ENCODE data around the gene PFN1. TPM values are rescaled to one million over a fixed set of nuclear protein-coding genes. Genes with fewer than 3 reads are reported as not detected.
A peak's percentile ranks its signal among the peaks of the same experiment; 100 is the strongest.

PFN1 gene
- total and polyA plus RNA-seq, 9 of the 15 experiments (the other 6 are each of a cell fraction or from before 2014, with no cell fraction given), result 60.5 to 1,479 (median 456) TPM

DNA sequence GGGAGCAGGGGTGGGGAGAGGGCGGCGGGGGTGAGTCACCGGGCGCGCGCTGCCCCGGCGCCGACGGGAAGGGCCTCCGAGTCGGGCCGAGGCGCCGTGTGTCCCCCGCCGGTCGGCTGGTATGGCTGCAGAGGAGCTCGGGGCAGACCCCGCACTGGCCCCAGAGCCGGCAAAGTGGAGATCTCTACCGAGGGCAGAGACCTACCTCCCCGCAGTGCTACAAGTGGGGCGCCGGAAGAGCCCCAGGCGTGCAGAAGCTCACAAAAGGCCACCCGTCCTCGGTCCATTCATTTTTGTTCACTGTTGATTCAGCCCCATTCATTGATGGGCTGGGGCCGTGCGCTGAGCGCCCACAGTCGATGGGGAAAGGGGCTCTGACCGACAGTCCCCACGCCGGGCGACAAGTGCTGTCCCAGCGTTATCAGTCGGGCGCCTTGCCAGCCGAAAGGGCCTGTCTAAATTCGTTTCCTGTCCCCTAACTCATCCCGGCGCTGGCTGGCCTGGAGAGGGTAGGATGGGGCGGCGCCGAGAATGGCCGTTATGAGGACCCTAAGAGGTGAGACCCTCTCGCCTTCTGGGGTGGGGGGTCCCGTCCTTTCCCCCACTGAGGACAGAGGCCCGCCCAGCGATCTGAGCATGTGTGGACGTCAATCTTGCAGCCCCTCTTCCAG lies 1.9 kb upstream of the PFN1 start (continued):
- TF ChIP-seq, protein P1, sequence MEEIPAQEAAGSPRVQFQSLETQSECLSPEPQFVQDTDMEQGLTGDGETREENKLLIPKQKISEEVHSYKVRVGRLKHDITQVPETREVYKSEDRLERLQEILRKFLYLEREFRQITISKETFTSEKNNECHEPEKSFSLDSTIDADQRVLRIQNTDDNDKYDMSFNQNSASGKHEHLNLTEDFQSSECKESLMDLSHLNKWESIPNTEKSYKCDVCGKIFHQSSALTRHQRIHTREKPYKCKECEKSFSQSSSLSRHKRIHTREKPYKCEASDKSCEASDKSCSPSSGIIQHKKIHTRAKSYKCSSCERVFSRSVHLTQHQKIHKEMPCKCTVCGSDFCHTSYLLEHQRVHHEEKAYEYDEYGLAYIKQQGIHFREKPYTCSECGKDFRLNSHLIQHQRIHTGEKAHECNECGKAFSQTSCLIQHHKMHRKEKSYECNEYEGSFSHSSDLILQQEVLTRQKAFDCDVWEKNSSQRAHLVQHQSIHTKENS (CRISPR knock-in tag; IDR thresholded peaks at IDR 0.05), result no peak
- TF ChIP-seq NFIC (IDR thresholded peaks at IDR 0.05), result peak; percentile 85
- TF ChIP-seq BCOR (IDR thresholded peaks at IDR 0.05), result no peak
- peak; percentile 83 for TF ChIP-seq POLR2G (IDR thresholded peaks at IDR 0.05; ENCODE audit: low read depth, low read length)
- no peak for TF ChIP-seq TRIM28 (IDR thresholded peaks at IDR 0.05)
- peak; percentile 45 for TF ChIP-seq MEIS2 (IDR thresholded peaks at IDR 0.05; ENCODE audit: partially characterized antibody)
- TF ChIP-seq DPF2 (IDR thresholded peaks at IDR 0.05), result 0 out of 2 replicates have a peak, but pooled peaks have one; percentile 47
- peak; percentile 16 for TF ChIP-seq TAF9B (IDR thresholded peaks at IDR 0.05; ENCODE audit: partially characterized antibody)
- TF ChIP-seq FOXM1 (IDR thresholded peaks at IDR 0.05; ENCODE audit: low read depth), result no peak
- TF ChIP-seq FOXM1 (CRISPR knock-in tag; IDR thresholded peaks at IDR 0.05; ENCODE audit: low read depth), result 0 out of 2 replicates have a peak, but pooled peaks have one; percentile 38
- TF ChIP-seq ZNF23 (CRISPR knock-in tag; IDR thresholded peaks at IDR 0.05), result no peak
- TF ChIP-seq HDAC3 (IDR thresholded peaks at IDR 0.05; ENCODE audit: borderline replicate concordance, partially characterized antibody), result no peak
- TF ChIP-seq ZNF174 (CRISPR knock-in tag; IDR thresholded peaks at IDR 0.05), result no peak
- TF ChIP-seq ARID1B (IDR thresholded peaks at IDR 0.05), result peak; percentile 44
- peak; percentile 69 for TF ChIP-seq SUPT5H (IDR thresholded peaks at IDR 0.05)
- peak; percentile 55; the same call in 1 of the 2 replicates for TF ChIP-seq ZBTB7A (IDR thresholded peaks at IDR 0.05; ENCODE audit: borderline replicate concordance, control insufficient read depth, low read depth, low read length)
- TF ChIP-seq SIN3A (IDR thresholded peaks at IDR 0.05; ENCODE audit: borderline replicate concordance in 2 of 2, control insufficient read depth in 1 of 2, low read depth in 2 of 2, low read length in 2 of 2), result peak in 1 of 2 experiments; percentile 3; a peak in 1 of 4 replicates
- TF ChIP-seq, protein P2, sequence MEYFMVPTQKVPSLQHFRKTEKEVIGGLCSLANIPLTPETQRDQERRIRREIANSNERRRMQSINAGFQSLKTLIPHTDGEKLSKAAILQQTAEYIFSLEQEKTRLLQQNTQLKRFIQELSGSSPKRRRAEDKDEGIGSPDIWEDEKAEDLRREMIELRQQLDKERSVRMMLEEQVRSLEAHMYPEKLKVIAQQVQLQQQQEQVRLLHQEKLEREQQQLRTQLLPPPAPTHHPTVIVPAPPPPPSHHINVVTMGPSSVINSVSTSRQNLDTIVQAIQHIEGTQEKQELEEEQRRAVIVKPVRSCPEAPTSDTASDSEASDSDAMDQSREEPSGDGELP (CRISPR knock-in tag; IDR thresholded peaks at IDR 0.05; ENCODE audit: borderline replicate concordance), result 0 out of 2 replicates have a peak, but pooled peaks have one; percentile 26
- TF ChIP-seq, protein P3, sequence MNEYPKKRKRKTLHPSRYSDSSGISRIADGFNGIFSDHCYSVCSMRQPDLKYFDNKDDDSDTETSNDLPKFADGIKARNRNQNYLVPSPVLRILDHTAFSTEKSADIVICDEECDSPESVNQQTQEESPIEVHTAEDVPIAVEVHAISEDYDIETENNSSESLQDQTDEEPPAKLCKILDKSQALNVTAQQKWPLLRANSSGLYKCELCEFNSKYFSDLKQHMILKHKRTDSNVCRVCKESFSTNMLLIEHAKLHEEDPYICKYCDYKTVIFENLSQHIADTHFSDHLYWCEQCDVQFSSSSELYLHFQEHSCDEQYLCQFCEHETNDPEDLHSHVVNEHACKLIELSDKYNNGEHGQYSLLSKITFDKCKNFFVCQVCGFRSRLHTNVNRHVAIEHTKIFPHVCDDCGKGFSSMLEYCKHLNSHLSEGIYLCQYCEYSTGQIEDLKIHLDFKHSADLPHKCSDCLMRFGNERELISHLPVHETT (CRISPR knock-in tag; conservative IDR thresholded peaks at IDR 0.05 in 1 of 2, IDR thresholded peaks at IDR 0.05 in 1 of 2), result peak in 1 of 2 experiments; percentile 61; a peak in 2 of 4 replicates
- no peak for TF ChIP-seq ZBTB1 (CRISPR knock-in tag; IDR thresholded peaks at IDR 0.05; ENCODE audit: borderline replicate concordance, low read depth)
- no peak for TF ChIP-seq HCFC1 (IDR thresholded peaks at IDR 0.05; ENCODE audit: low read depth, low read length)
- TF ChIP-seq COPS2 (conservative IDR thresholded peaks at IDR 0.05), result no peak
- TF ChIP-seq GTF2E2 (tag; IDR thresholded peaks at IDR 0.05), result 0 out of 2 replicates have a peak, but pooled peaks have one; percentile 58
- TF ChIP-seq MCM7 (IDR thresholded peaks at IDR 0.05), result no peak
- TF ChIP-seq TOE1 (IDR thresholded peaks at IDR 0.05; ENCODE audit: borderline replicate concordance), result 0 out of 2 replicates have a peak, but pooled peaks have one; percentile 13
- TF ChIP-seq TOE1 (CRISPR knock-in tag; IDR thresholded peaks at IDR 0.05; ENCODE audit: borderline replicate concordance, low read depth), result no peak
- no peak for TF ChIP-seq ZFP36 (IDR thresholded peaks at IDR 0.05; ENCODE audit: low read depth, low read length, partially characterized antibody)
